HEK293T (cell line): ENCODE data around the gene DENND2A.

Experiments
- CTCF ChIA-PET: fragments of 350-600 bp; formaldehyde crosslinking; extraction: SDS; loops from one replicate; lab custom pipeline; 2021; ENCODE audit warnings: antibody characterized with exemption, inconsistent platforms; lab: Yijun Ruan, JAX
- POLR2A ChIA-PET: fragments of 350-600 bp; formaldehyde crosslinking; extraction: SDS; loops from one replicate; lab custom pipeline; 2020; ENCODE audit warnings: antibody characterized with exemption, inconsistent platforms; lab: Yijun Ruan, JAX
- DNase-seq: peaks from one replicate; pipeline ENCODE4 v3.0.0; 2012; ENCODE audit warnings: mixed read lengths; ENCODE audit errors: extremely low spot score
- ARNT ChIP-seq: fragments of 450-650 bp; IDR thresholded peaks from 2 replicates; pipeline ENCODE4 v1.6.1; 2017; ENCODE audit warnings: mild to moderate bottlenecking
- BHLHE40 ChIP-seq: fragments of 450-650 bp; IDR thresholded peaks from 2 replicates; pipeline ENCODE4 v1.6.1; 2016; ENCODE audit warnings: mild to moderate bottlenecking, moderate library complexity, borderline replicate concordance
- CTBP1 ChIP-seq: fragments of 450-650 bp; IDR thresholded peaks from 2 replicates; pipeline ENCODE4 v1.6.1; 2016; ENCODE audit warnings: borderline replicate concordance
- ELF4 ChIP-seq: fragments of 450-650 bp; IDR thresholded peaks from 2 replicates; pipeline ENCODE4 v1.6.1; 2017; ENCODE audit warnings: antibody characterized with exemption
- FOXA1 ChIP-seq: fragments of 450-650 bp; IDR thresholded peaks from 2 replicates; pipeline ENCODE4 v1.6.1; 2016; ENCODE audit warnings: mild to moderate bottlenecking
- FOXK2 ChIP-seq: fragments of 450-650 bp; IDR thresholded peaks from 2 replicates; pipeline ENCODE4 v1.6.1; 2016; ENCODE audit warnings: mild to moderate bottlenecking
- FOXM1 ChIP-seq: fragments of 450-650 bp; IDR thresholded peaks from 2 replicates; pipeline ENCODE4 v1.6.1; 2017; ENCODE audit warnings: mild to moderate bottlenecking, borderline replicate concordance
- HDGF ChIP-seq: fragments of 450-650 bp; IDR thresholded peaks from 2 replicates; pipeline ENCODE4 v1.6.1; 2017; ENCODE audit warnings: antibody characterized with exemption, borderline replicate concordance
- L3MBTL2 ChIP-seq: fragments of 450-650 bp; conservative IDR thresholded peaks from 2 replicates; pipeline ENCODE4 v1.6.1; 2016; ENCODE audit warnings: mild to moderate bottlenecking
- LEF1 ChIP-seq: fragments of 450-650 bp; IDR thresholded peaks from 2 replicates; pipeline ENCODE4 v1.6.1; 2017; ENCODE audit warnings: mild to moderate bottlenecking, borderline replicate concordance
- NFRKB ChIP-seq: fragments of 450-650 bp; IDR thresholded peaks from 2 replicates; pipeline ENCODE4 v1.6.1; 2016; ENCODE audit warnings: mild to moderate bottlenecking, moderate library complexity
- PKNOX1 ChIP-seq: fragments of 450-650 bp; IDR thresholded peaks from 2 replicates; pipeline ENCODE4 v1.6.1; 2016
- SP1 ChIP-seq: fragments of 450-650 bp; IDR thresholded peaks from 2 replicates; pipeline ENCODE4 v1.6.1; 2017
- SUZ12 ChIP-seq: fragments of 450-650 bp; IDR thresholded peaks from 2 replicates; pipeline ENCODE4 v1.6.1; 2016; ENCODE audit warnings: mild to moderate bottlenecking
- TARDBP ChIP-seq: fragments of 450-650 bp; IDR thresholded peaks from 2 replicates; pipeline ENCODE4 v1.6.1; 2016
- ZNF384 ChIP-seq: fragments of 450-650 bp; IDR thresholded peaks from 2 replicates; pipeline ENCODE4 v1.6.1; 2016

The DENND2A gene

GRCh38 chr7:140609646-140610045 lies 31.0 kb downstream of the DENND2A start:
- TF ChIP-seq FOXM1 = no peak
- TF ChIP-seq BHLHE40 = no peak
- TF ChIP-seq FOXA1 = no peak
- TF ChIP-seq CTBP1 = no peak
- no peak for TF ChIP-seq FOXK2
- TF ChIP-seq LEF1 = no peak
- no peak for TF ChIP-seq ZNF384
- no peak for TF ChIP-seq SUZ12
- TF ChIP-seq HDGF = no peak
- TF ChIP-seq NFRKB = no peak
- TF ChIP-seq ARNT = no peak
- DNase-seq = no peak
- ChIA-PET CTCF (no interaction called here), POLR2A (interaction anchor here (1.1 kb wide), 1 partner anchor 9 kb away, joined by 4 read pairs; no protein-coding TSS in a partner anchor)

- TF ChIP-seq FOXK2 (no peak), CTBP1 (no peak), HDGF (no peak), TARDBP (no peak), ZNF384 (no peak)
- ChIA-PET CTCF (interaction anchor here (0.6 to 1.8 kb wide), 3 partner anchors 10 to 53 kb away, joined by 4 read pairs; no protein-coding TSS in a partner anchor), POLR2A (interaction anchor here (1.3 kb wide), 1 partner anchor 11 kb away, joined by 4 read pairs; no protein-coding TSS in a partner anchor)
- no peak for DNase-seq
Observed at GRCh38 chr7:140607441-140607989, 33.1 kb downstream of the DENND2A start.

GRCh38 chr7:140605337-140605736 lies 35.3 kb downstream of the DENND2A start:
- ChIA-PET POLR2A (no interaction called here), CTCF (no interaction called here)
- no peak for DNase-seq
- TF ChIP-seq FOXK2 (no peak), CTBP1 (no peak), ARNT (no peak), ZNF384 (no peak), ELF4 (no peak)

GRCh38 chr7:140604760-140605159 lies 35.9 kb downstream of the DENND2A start:
- POLR2A ChIA-PET = no interaction called here
- TF ChIP-seq BHLHE40 (no peak), ARNT (no peak), FOXM1 (no peak), NFRKB (no peak), ZNF384 (no peak), FOXA1 (no peak), CTBP1 (no peak), TARDBP (no peak), SUZ12 (no peak), PKNOX1 (no peak), ELF4 (no peak), SP1 (no peak), HDGF (no peak), LEF1 (no peak)
- CTCF ChIA-PET = no interaction called here
- no peak for DNase-seq

- TF ChIP-seq PKNOX1 (no peak), SUZ12 (no peak), FOXK2 (no peak), ARNT (no peak), L3MBTL2 (no peak), HDGF (no peak), ZNF384 (no peak), NFRKB (no peak), FOXA1 (no peak)
- no peak for DNase-seq
- CTCF ChIA-PET = no interaction called here
- POLR2A ChIA-PET = no interaction called here
Observed at GRCh38 chr7:140604076-140604475, 36.5 kb downstream of the DENND2A start.

- CTCF ChIA-PET = no interaction called here
Observed at GRCh38 chr7:140601566-140602174, 38.9 kb downstream of the DENND2A start.

GRCh38 chr7:140600341-140600740 lies 40.3 kb downstream of the DENND2A start:
- POLR2A ChIA-PET = no interaction called here
- DNase-seq = no peak
- CTCF ChIA-PET = no interaction called here
- TF ChIP-seq BHLHE40 (no peak), CTBP1 (no peak), PKNOX1 (no peak), NFRKB (no peak), ZNF384 (no peak), FOXK2 (no peak), ELF4 (no peak), LEF1 (no peak), L3MBTL2 (no peak), FOXA1 (no peak), SUZ12 (no peak), HDGF (no peak), ARNT (no peak), TARDBP (no peak), SP1 (no peak)

More at GRCh38 chr7:140601566-140602174, 38.9 kb downstream of the DENND2A start:
- no peak for DNase-seq
- no peak for TF ChIP-seq HDGF
- TF ChIP-seq FOXK2 = no peak
- TF ChIP-seq L3MBTL2 = no peak
- no peak for TF ChIP-seq BHLHE40
- no peak for TF ChIP-seq SUZ12
- no peak for TF ChIP-seq SP1
- TF ChIP-seq FOXA1 = no peak
- POLR2A ChIA-PET = no interaction called here
